ENCODE measurements around the gene ESRRG.

The ESRRG gene

GRCh38 chr1:216700779-216701178 lies 22.4 kb downstream of the ESRRG start:
- no peaks in the 10 kb centered on the region for H3K36me3 ChIP-seq (ENCODE audit: insufficient read depth, low read length)
- H3K79me2 ChIP-seq (ENCODE audit: insufficient read depth, low read length), result no peaks in the 10 kb centered on the region
- no peak overlapping the region for H3K9ac ChIP-seq (ENCODE audit: low read depth, low read length)
- no peaks in the 10 kb centered on the region for H3K27me3 ChIP-seq (ENCODE audit: insufficient read depth, low read length, poor library complexity)
- H4K20me1 ChIP-seq (ENCODE audit: insufficient read depth, low read length), result no peaks in the 10 kb centered on the region
- no peak for DNase-seq
- H3K4me2 ChIP-seq (ENCODE audit: insufficient read depth, low read length), result no peak overlapping the region
- no peak overlapping the region for H3K27ac ChIP-seq (ENCODE audit: low read length)
- TF ChIP-seq CTCF (IDR thresholded peaks at IDR 0.05; ENCODE audit: borderline replicate concordance, extremely low read depth, low read length, poor library complexity, severe bottlenecking) (no peak), EZH2 (IDR thresholded peaks at IDR 0.05; ENCODE audit: borderline replicate concordance, low read depth, low read length, severe bottlenecking) (no peak)
- H3K9me3 ChIP-seq (ENCODE audit: insufficient read depth, low read length, severe bottlenecking), result no peaks in the 10 kb centered on the region
- no peak overlapping the region for H3K4me3 ChIP-seq (ENCODE audit: low read depth in 1 of 2, low read length in 2 of 2)
- H2AFZ ChIP-seq (ENCODE audit: low read depth, low read length), result no peak overlapping the region
- no peak for ATAC-seq (ENCODE audit: insufficient read depth, low read depth)
- no peaks in the 10 kb centered on the region for H3K4me1 ChIP-seq (ENCODE audit: insufficient read depth, low read length)

DNA sequence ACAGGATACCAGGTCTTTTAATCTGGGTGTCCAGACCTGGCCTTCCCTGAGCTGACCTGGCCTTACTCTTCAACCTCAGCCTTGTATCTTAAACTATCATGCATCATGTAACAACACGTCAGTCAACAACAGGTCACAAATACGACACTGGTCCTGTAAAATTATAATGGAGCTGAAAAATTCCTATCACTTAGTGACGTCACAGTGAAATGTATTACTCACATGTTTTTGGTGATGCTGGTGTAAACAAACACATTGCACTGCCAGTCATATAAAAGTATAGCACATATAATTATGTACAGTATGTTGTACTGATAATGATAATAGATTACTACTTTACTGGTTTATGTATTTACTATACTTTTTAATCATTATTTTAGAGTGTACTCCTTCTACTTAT lies 31.5 kb downstream of the ESRRG start:
- Histone ChIP-seq H3K9me3 (ENCODE audit: insufficient read depth, low read length, severe bottlenecking) (no peaks in the 10 kb centered on the region), H2AFZ (ENCODE audit: low read depth, low read length) (no peak overlapping the region), H3K27ac (ENCODE audit: low read length) (no peak overlapping the region), H3K9ac (ENCODE audit: low read depth, low read length) (no peak overlapping the region), H3K36me3 (ENCODE audit: insufficient read depth, low read length) (no peaks in the 10 kb centered on the region), H3K79me2 (ENCODE audit: insufficient read depth, low read length) (no peaks in the 10 kb centered on the region), H3K27me3 (ENCODE audit: insufficient read depth, low read length, poor library complexity) (no peaks in the 10 kb centered on the region), H3K4me2 (ENCODE audit: insufficient read depth, low read length) (no peak overlapping the region), H3K4me1 (ENCODE audit: insufficient read depth, low read length) (no peaks in the 10 kb centered on the region), H3K4me3 (ENCODE audit: low read depth in 1 of 2, low read length in 2 of 2) (no peak overlapping the region), H4K20me1 (ENCODE audit: insufficient read depth, low read length) (no peaks in the 10 kb centered on the region)
- DNase-seq (no peak), ATAC-seq (ENCODE audit: insufficient read depth, low read depth) (no peak)
- TF ChIP-seq CTCF (IDR thresholded peaks at IDR 0.05; ENCODE audit: borderline replicate concordance, extremely low read depth, low read length, poor library complexity, severe bottlenecking) (no peak), EZH2 (IDR thresholded peaks at IDR 0.05; ENCODE audit: borderline replicate concordance, low read depth, low read length, severe bottlenecking) (no peak)

DNA sequence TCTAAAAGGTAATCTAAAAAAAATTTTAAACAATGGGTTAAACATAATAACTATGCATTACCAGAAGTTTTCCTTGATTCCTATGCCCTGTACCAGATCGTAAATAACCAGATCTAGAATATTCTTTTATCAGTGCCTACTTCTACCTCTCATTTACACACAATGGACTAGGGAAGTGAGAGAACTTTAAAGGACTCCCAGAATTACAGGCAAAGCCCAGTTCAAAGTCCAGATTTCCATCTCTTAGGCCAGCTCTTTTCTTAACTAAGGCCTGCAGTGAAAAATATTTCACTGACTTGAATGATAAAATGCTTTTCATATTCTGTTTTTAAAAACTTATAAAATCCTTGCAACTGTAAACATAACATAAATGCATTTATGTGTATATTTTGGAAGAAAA lies 32.6 kb downstream of the ESRRG start:
- H3K4me3 ChIP-seq (ENCODE audit: low read depth in 1 of 2, low read length in 2 of 2), result no peak overlapping the region
- TF ChIP-seq CTCF (IDR thresholded peaks at IDR 0.05; ENCODE audit: borderline replicate concordance, extremely low read depth, low read length, poor library complexity, severe bottlenecking) (no peak), EZH2 (IDR thresholded peaks at IDR 0.05; ENCODE audit: borderline replicate concordance, low read depth, low read length, severe bottlenecking) (no peak)
- no peak overlapping the region for H3K27ac ChIP-seq (ENCODE audit: low read length)
- no peaks in the 10 kb centered on the region for H3K27me3 ChIP-seq (ENCODE audit: insufficient read depth, low read length, poor library complexity)
- no peaks in the 10 kb centered on the region for H3K36me3 ChIP-seq (ENCODE audit: insufficient read depth, low read length)
- no peaks in the 10 kb centered on the region for H3K9me3 ChIP-seq (ENCODE audit: insufficient read depth, low read length, severe bottlenecking)
- H3K9ac ChIP-seq (ENCODE audit: low read depth, low read length), result no peak overlapping the region
- H3K4me1 ChIP-seq (ENCODE audit: insufficient read depth, low read length), result no peaks in the 10 kb centered on the region
- H3K4me2 ChIP-seq (ENCODE audit: insufficient read depth, low read length), result no peak overlapping the region
- H3K79me2 ChIP-seq (ENCODE audit: insufficient read depth, low read length), result no peaks in the 10 kb centered on the region
- DNase-seq (no peak), ATAC-seq (ENCODE audit: insufficient read depth, low read depth) (no peak)
- no peak overlapping the region for H2AFZ ChIP-seq (ENCODE audit: low read depth, low read length)
- H4K20me1 ChIP-seq (ENCODE audit: insufficient read depth, low read length), result no peaks in the 10 kb centered on the region

- no peak overlapping the region for H3K27ac ChIP-seq (ENCODE audit: low read length)
- H3K9me3 ChIP-seq (ENCODE audit: insufficient read depth, low read length, severe bottlenecking), result no peaks in the 10 kb centered on the region
- H3K79me2 ChIP-seq (ENCODE audit: insufficient read depth, low read length), result no peaks in the 10 kb centered on the region
- no peak overlapping the region for H3K4me2 ChIP-seq (ENCODE audit: insufficient read depth, low read length)
- no peak overlapping the region for H3K4me3 ChIP-seq (ENCODE audit: low read depth in 1 of 2, low read length in 2 of 2)
- no peak overlapping the region; the same call in 1 of the 2 replicates for H2AFZ ChIP-seq (ENCODE audit: low read depth, low read length)
- H4K20me1 ChIP-seq (ENCODE audit: insufficient read depth, low read length), result no peaks in the 10 kb centered on the region
- no peak for ATAC-seq (ENCODE audit: insufficient read depth, low read depth)
- H3K4me1 ChIP-seq (ENCODE audit: insufficient read depth, low read length), result no peaks in the 10 kb centered on the region
- H3K9ac ChIP-seq (ENCODE audit: low read depth, low read length), result no peak overlapping the region
- H3K27me3 ChIP-seq (ENCODE audit: insufficient read depth, low read length, poor library complexity), result no peaks in the 10 kb centered on the region
- no peaks in the 10 kb centered on the region for H3K36me3 ChIP-seq (ENCODE audit: insufficient read depth, low read length)
- no peak for TF ChIP-seq EZH2 (IDR thresholded peaks at IDR 0.05; ENCODE audit: borderline replicate concordance, low read depth, low read length, severe bottlenecking)
- TF ChIP-seq CTCF (IDR thresholded peaks at IDR 0.05; ENCODE audit: borderline replicate concordance, extremely low read depth, low read length, poor library complexity, severe bottlenecking), result no peak
- DNase-seq, result no peak
These were observed 35.0 kb downstream of the ESRRG start for GRCh38 chr1:216688127-216688657.

Data from DND-41 (cell line).